ENCODE measurements around the gene OVAAL.

OVAAL gene

DNA sequence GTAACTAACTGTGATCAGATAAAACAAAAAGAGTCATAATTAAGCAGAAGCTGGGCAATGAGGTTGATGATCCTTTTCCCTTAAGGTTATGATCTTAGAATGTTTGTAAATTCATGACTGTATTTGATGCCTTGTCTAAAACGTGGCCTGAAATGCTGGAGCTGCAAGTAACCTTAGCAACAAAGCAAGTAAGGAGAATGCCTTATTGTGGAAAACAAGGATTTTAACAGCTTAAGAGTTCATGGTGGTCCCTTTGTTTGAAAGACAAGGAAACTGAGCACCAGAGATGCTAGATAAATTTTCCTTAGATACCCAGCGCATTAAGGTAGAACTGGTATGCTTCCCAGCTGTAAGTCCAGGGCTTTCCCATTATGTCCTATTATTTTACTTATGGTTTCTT, 47.4 kb downstream of the OVAAL start:
- no peak for DNase-seq (ENCODE audit: low read depth in 2 of 2, low spot score in 1 of 2)

DNA sequence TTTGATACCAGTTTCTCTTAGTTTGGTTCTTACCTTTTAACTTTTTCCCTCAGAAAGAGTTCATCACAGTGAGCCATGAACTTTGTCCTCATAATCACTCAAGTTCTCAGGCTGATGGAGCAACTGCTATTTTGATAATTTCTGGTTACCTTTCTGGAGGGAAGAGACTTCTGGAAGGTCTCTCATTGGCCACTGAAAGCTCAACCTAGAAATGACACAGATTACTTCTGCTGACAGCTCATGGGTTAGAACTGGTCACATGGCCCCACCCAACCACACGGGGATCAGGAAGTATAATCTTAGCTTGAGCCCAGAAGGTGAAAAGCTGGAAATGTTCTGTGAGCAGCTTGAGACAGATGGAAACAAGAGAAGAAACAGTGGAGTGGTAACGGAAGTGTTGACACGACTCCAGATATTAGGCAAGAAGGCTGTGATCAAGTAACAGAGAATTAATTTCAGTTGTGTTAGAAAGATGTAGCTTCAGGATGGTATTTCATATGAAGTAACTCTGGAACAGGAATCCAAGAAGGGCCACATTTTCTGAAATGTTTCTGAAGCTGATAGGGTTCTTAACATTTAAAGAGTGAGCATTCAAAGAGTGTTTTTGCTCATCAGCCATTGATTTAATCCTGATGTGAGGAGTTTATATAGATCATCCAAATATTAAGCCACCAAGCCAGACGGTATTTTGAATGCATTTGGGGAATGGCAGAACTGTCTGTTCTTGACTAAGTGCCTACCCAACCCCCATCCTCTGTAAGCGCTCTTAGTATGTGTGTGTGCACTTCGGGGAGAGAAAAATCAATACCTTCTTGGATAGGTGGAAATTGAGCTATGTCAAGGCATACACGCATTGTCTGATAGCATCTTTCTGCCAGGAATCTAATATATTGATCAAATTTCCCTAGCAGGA, 51.1 kb downstream of the OVAAL start:
- DNase-seq (ENCODE audit: low read depth in 2 of 2, low spot score in 1 of 2) = no peak

DNA sequence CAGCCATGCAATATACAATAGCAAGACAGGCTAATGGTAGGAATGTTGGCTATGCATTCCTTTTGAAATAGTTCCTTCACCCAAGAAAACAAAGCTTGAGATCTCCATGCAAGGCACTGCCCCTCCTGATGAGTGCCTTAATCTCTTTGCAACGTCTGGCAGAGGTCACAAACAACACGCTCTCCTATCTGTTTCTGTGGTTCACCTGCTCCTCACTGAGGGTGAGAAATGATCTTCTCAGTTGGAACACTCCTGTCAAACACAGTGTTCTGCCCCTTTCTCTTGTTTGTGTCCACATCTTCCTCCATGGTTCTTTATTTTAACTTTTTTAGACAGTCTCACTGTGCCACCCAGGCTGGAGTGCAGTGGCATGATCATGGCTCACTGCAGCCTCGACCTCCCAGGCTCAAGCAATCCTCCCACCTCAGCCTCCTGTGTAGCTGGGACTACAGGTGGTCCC, 51.8 kb downstream of the OVAAL start:
- DNase-seq (ENCODE audit: low read depth in 2 of 2, low spot score in 1 of 2) = no peak

- DNase-seq (ENCODE audit: low read depth in 2 of 2, low spot score in 1 of 2) = no peak
These were observed 52.5 kb downstream of the OVAAL start for GRCh38 chr1:180611016-180611930.

DNA sequence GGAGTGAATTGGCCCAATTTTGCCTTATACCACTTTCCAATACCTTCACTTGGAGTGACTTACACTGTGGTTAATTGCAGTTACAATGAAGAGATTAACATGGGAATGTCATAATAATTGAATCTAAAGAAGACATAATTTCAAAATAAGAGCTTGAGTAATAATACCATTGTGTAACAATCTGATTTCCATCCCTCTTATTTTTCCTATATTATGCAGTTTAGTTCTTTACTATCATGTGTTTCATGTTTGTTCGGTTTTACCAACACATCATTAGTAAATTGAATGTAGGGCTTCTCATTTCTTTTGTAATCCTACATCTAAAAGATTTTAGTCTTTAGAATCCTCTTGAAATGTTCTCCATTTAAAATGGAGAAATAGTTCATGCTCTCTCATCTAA, 53.9 kb downstream of the OVAAL start:
- no peak for DNase-seq (ENCODE audit: low read depth in 2 of 2, low spot score in 1 of 2)

- no peak for DNase-seq (ENCODE audit: low read depth in 2 of 2, low spot score in 1 of 2)
These were observed 56.0 kb downstream of the OVAAL start for GRCh38 chr1:180614730-180615129.

GRCh38 chr1:180615493-180616290, 56.9 kb downstream of the OVAAL start:
- no peak for DNase-seq (ENCODE audit: low read depth in 2 of 2, low spot score in 1 of 2)

All from stimulated activated CD8-positive, alpha-beta memory T cell treated with anti-CD3 and anti-CD28 coated beads, Interleukin-4, amount 100 ng/mL, for 1 hour (primary cell).